GM19463 (cell line): Measurements from ENCODE around the gene FBXO15.

ENCODE experiments used
- ATAC-seq: cut with Tn5 transposase; IDR thresholded peaks from one replicate; pipeline ENCODE4 v1.9.1; 2021; ENCODE audit warnings: mild to moderate bottlenecking, moderate library complexity; ENCODE audit not compliant: unreplicated experiment

Gene FBXO15

GRCh38 chr18:74115046-74115445 is 32.6 kb downstream of the FBXO15 start:
- ATAC-seq: no peak

- no peak for ATAC-seq
Measured at GRCh38 chr18:74114116-74114515, 33.5 kb downstream of the FBXO15 start.

GRCh38 chr18:74113711-74114110 is 33.9 kb downstream of the FBXO15 start:
- ATAC-seq: no peak

GRCh38 chr18:74110976-74111375 is 36.7 kb downstream of the FBXO15 start:
- no peak for ATAC-seq

GRCh38 chr18:74110149-74110548 is 37.5 kb downstream of the FBXO15 start:
- no peak for ATAC-seq

GRCh38 chr18:74108460-74108859 is 39.2 kb downstream of the FBXO15 start:
- ATAC-seq: no peak

GRCh38 chr18:74097803-74098202 is 49.8 kb downstream of the FBXO15 start:
- ATAC-seq: no peak

GRCh38 chr18:74092922-74093321 is 54.7 kb downstream of the FBXO15 start:
- ATAC-seq: no peak

- ATAC-seq: no peak
Measured at GRCh38 chr18:74084184-74084855, 63.3 kb downstream of the FBXO15 start.

- no peak for ATAC-seq
Measured at GRCh38 chr18:74083557-74083952, 64.1 kb downstream of the FBXO15 start.

- ATAC-seq: no peak
Measured at GRCh38 chr18:74082742-74083556, 64.7 kb downstream of the FBXO15 start.

GRCh38 chr18:74081966-74082741 is 65.5 kb downstream of the FBXO15 start:
- peak; percentile 97 for ATAC-seq

- ATAC-seq: no peak
Measured at GRCh38 chr18:74078257-74078656, 69.4 kb downstream of the FBXO15 start.

GRCh38 chr18:74074668-74075564 is 72.7 kb downstream of the FBXO15 start:
- ATAC-seq: no peak

- no peak for ATAC-seq
Measured at GRCh38 chr18:74073957-74074667, 73.5 kb downstream of the FBXO15 start.

- ATAC-seq: no peak
Measured at GRCh38 chr18:74069178-74070050, 78.2 kb downstream of the FBXO15 start.

GRCh38 chr18:74068296-74068695 is 79.3 kb downstream of the FBXO15 start:
- ATAC-seq: no peak

- ATAC-seq: no peak
Measured at GRCh38 chr18:74066018-74066417, 81.6 kb downstream of the FBXO15 start.

- ATAC-seq: no peak
Measured at GRCh38 chr18:74065366-74065765, 82.3 kb downstream of the FBXO15 start.
